Measurements from ENCODE around the gene TMEM184B. TPM values are rescaled to one million over a fixed set of nuclear protein-coding genes. Genes with fewer than 3 reads are reported as not detected.

TMEM184B gene
- total and polyA plus RNA-seq, 7 experiments from 2014 or later = 9.0 to 41.3 (median 34.8) TPM

DNA sequence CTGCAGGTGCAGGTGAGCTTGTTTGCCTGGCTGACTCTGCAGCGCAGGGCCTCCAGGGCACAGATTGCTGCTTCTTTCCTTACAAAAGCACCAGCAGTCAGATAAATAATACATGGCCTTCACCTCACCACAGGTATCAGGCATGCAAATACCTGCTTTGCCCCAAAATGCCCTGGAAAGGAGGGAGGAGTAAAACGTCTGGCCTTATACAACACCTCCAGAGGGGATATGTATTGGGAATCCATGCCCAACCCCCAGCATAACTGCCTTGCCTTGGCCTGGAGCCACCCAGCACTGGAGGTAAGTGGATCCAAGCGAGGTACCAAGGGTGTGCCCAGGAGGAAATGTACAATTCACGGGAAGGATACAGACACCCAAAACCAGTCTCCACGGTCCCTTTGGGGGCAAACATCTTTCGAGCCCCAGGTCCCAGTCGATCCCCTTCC lies 860 bp downstream of the TMEM184B start:
- POLR2A ChIA-PET = no interaction called here
- Histone ChIP-seq H3K36me3 (ENCODE audit: control insufficient read depth in 2 of 3, insufficient read depth in 3 of 3, low read length in 3 of 3) (peaks cover 0 to 5% (median 0%) of the 10 kb centered on the region in 3 experiments), H3K9me3 (ENCODE audit: control insufficient read depth in 2 of 3, low read length in 3 of 3) (no peaks in the 10 kb centered on the region), H3K4me1 (ENCODE audit: control insufficient read depth in 2 of 2, insufficient read depth in 2 of 2, low read length in 2 of 2) (peaks cover 25 to 33% of the 10 kb centered on the region in 2 donors), H3K27me3 (ENCODE audit: control insufficient read depth in 2 of 2, insufficient read depth in 2 of 2, low read length in 2 of 2) (no peaks in the 10 kb centered on the region), H3K27ac (ENCODE audit: low read depth, low read length) (peak overlapping the region; percentile 89), H3K4me3 (ENCODE audit: low read length) (peak overlapping the region; percentile 66)
- DNase-seq = peak in 6 of 9 donors; percentile 11 to 28 (median 22)
- no peak for ATAC-seq
- CTCF ChIA-PET = no interaction called here
- Mint-ChIP-seq H3K27ac (peak overlapping the region; percentile 76 to 95 (median 93)), H3K9me3 (peaks cover 0 to 3% (median 0%) of the 10 kb centered on the region in 11 donors), H3K4me1 (peaks cover 39 to 68% (median 60%) of the 10 kb centered on the region in 7 donors), H3K27me3 (peaks cover 0 to 8% (median 0%) of the 10 kb centered on the region in 5 donors), H3K36me3 (no peaks in the 10 kb centered on the region), H3K4me3 (peak overlapping the region; percentile 85 to 96 (median 90))
- intact Hi-C loops (cut with micrococcal nuclease) = loop anchor here (2.0 to 5.0 kb wide), 5 partner anchors 57 to 465 kb away; partner anchors contain the start of genes PLA2G6 (in 2 of the 2) and GCAT (in 1 of the 2)

DNA sequence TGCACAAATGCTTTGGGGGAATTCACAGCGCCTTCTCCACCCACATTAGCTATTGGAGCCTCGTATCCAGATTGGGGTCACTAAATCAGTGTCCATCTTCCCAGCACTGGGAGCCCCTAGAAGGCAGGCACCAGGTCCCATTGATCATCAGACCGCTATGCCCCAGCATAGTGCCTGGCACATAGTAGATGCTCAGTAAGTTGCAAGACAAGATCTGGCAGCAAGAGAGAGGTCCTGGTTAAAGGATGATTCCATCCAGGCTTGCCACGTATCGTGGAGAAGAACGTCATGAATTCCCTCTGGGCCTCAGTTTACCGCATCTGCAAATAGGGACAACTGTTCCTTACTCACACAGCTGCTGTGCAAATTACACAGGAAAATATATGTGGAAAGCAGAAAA lies 1.7 kb downstream of the TMEM184B start:
- intact Hi-C loops (cut with micrococcal nuclease) = loop anchor here in 1 of 2 donors (5.0 kb wide), 1 partner anchor 126 kb away; no protein-coding TSS in a partner anchor
- no peak for ATAC-seq
- peaks cover 0 to 5% (median 0%) of the 10 kb centered on the region in 3 experiments for H3K36me3 ChIP-seq (ENCODE audit: control insufficient read depth in 2 of 3, insufficient read depth in 3 of 3, low read length in 3 of 3)
- ChIA-PET POLR2A (interaction anchor here (0.9 to 1.1 kb wide), 2 partner anchors 9 to 43 kb away, joined by 4 read pairs; no protein-coding TSS in a partner anchor), CTCF (interaction anchor here (1.7 kb wide), 1 partner anchor 25 kb away, joined by 3 read pairs; no protein-coding TSS in a partner anchor)
- no peaks in the 10 kb centered on the region for H3K36me3 Mint-ChIP-seq
- no peaks in the 10 kb centered on the region for H3K27me3 ChIP-seq (ENCODE audit: control insufficient read depth in 2 of 2, insufficient read depth in 2 of 2, low read length in 2 of 2)
- H3K27me3 Mint-ChIP-seq = peaks cover 0 to 8% (median 0%) of the 10 kb centered on the region in 5 donors
- H3K9me3 ChIP-seq (ENCODE audit: control insufficient read depth in 2 of 3, low read length in 3 of 3) = no peaks in the 10 kb centered on the region
- peak overlapping the region; percentile 89 for H3K27ac ChIP-seq (ENCODE audit: low read depth, low read length)
- peak overlapping the region in 8 of 9 donors; percentile 77 to 95 (median 93) for H3K27ac Mint-ChIP-seq
- H3K4me1 ChIP-seq (ENCODE audit: control insufficient read depth in 2 of 2, insufficient read depth in 2 of 2, low read length in 2 of 2) = peaks cover 32 to 42% of the 10 kb centered on the region in 2 donors
- DNase-seq = no peak
- H3K4me1 Mint-ChIP-seq = peaks cover 44 to 77% (median 69%) of the 10 kb centered on the region in 7 donors
- no peak overlapping the region for H3K4me3 ChIP-seq (ENCODE audit: low read length)
- H3K4me3 Mint-ChIP-seq = peak overlapping the region; percentile 85 to 96 (median 90)
- peaks cover 0 to 3% (median 0%) of the 10 kb centered on the region in 11 donors for H3K9me3 Mint-ChIP-seq

DNA sequence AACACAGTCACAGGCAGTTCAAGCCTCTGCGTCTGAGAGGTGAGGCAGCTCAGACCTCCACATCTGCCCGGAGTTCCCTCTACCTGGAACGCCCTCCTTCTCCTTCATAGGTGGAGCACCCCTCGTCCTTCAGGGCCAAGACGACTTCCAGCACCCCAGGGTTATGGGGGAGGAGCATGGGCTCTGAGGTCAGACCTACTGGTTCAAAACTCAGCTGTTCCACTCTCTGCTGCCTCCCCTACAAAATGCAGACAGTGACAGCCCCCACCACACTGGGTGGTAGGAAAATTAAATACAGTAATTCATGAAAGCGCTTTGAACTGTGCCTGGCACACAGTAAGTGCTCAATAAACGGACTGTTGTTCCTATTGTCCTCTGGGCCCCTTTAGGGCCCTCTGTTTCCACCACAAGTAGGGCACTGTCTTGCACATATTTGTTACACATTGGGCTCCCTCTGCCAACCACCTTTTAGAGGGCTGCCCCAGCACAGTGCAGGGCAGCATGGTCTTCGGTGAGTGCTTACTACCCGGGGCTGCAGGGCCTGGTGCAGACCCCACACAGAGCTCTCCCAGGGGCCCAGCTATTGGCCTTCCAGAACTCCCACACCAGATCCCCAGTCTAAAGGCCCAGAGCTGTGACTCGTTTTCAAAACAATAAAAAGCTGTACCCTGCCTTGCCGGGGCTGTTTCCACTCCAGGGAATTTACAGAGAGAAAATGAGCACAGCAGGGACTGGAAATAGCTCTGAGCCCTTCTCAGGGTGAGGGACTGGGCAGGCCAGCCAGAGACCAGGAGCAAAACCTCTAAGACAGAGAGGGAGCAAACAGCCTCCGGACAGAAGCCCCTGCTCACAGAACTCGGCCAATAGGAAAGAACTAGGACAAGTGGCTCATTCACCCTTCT lies 2.5 kb downstream of the TMEM184B start:
- Mint-ChIP-seq H3K27me3 (peaks cover 0 to 3% (median 0%) of the 10 kb centered on the region in 5 donors), H3K4me3 (peak overlapping the region; percentile 44 to 96 (median 90)), H3K27ac (peak overlapping the region in 8 of 9 donors; percentile 79 to 95 (median 91)), H3K4me1 (peaks cover 49 to 84% (median 73%) of the 10 kb centered on the region in 7 donors), H3K36me3 (peaks cover 0 to under 1% (median 0%) of the 10 kb centered on the region in 5 donors), H3K9me3 (peaks cover 0 to 3% (median 0%) of the 10 kb centered on the region in 11 donors)
- POLR2A ChIA-PET = interaction anchor here (0.9 to 1.1 kb wide), 2 partner anchors 9 to 44 kb away, joined by 4 read pairs; no protein-coding TSS in a partner anchor
- intact Hi-C loops (cut with micrococcal nuclease) = loop anchor here in 1 of 2 donors (5.0 kb wide), 1 partner anchor 127 kb away; no protein-coding TSS in a partner anchor
- Histone ChIP-seq H3K4me1 (ENCODE audit: control insufficient read depth in 2 of 2, insufficient read depth in 2 of 2, low read length in 2 of 2) (peaks cover 32 to 49% of the 10 kb centered on the region in 2 donors), H3K27ac (ENCODE audit: low read depth, low read length) (peak overlapping the region; percentile 14), H3K27me3 (ENCODE audit: control insufficient read depth in 2 of 2, insufficient read depth in 2 of 2, low read length in 2 of 2) (no peaks in the 10 kb centered on the region), H3K4me3 (ENCODE audit: low read length) (no peak overlapping the region), H3K36me3 (ENCODE audit: control insufficient read depth in 2 of 3, insufficient read depth in 3 of 3, low read length in 3 of 3) (peaks cover 0 to 5% (median 0%) of the 10 kb centered on the region in 3 experiments), H3K9me3 (ENCODE audit: control insufficient read depth in 2 of 3, low read length in 3 of 3) (no peaks in the 10 kb centered on the region)
- ATAC-seq (no peak), DNase-seq (no peak)
- CTCF ChIA-PET = interaction anchor here (0.6 to 1.7 kb wide), 2 partner anchors 26 to 218 kb away, joined by 3 read pairs; no protein-coding TSS in a partner anchor

- H3K9me3 ChIP-seq (ENCODE audit: control insufficient read depth in 2 of 3, low read length in 3 of 3) = no peaks in the 10 kb centered on the region
- peak overlapping the region in 2 of 10 donors; percentile 34 to 37 for H3K4me3 Mint-ChIP-seq
- intact Hi-C loops (cut with micrococcal nuclease) = loop anchor here in 1 of 2 donors (10.0 kb wide), 1 partner anchor 305 kb away; the partner anchor contains the start of gene DMC1
- H3K27me3 Mint-ChIP-seq = peaks cover 0 to 3% (median 0%) of the 10 kb centered on the region in 5 donors
- peak overlapping the region in 7 of 9 donors; percentile 5 to 96 (median 94) for H3K27ac Mint-ChIP-seq
- H3K36me3 Mint-ChIP-seq = peaks cover 0 to 9% (median 0%) of the 10 kb centered on the region in 5 donors
- ChIA-PET CTCF (interaction anchor here (1.7 kb wide), 1 partner anchor 27 kb away, joined by 3 read pairs; no protein-coding TSS in a partner anchor), POLR2A (no interaction called here)
- peaks cover 54 to 88% (median 77%) of the 10 kb centered on the region in 7 donors for H3K4me1 Mint-ChIP-seq
- H3K4me1 ChIP-seq (ENCODE audit: control insufficient read depth in 2 of 2, insufficient read depth in 2 of 2, low read length in 2 of 2) = peaks cover 32 to 58% of the 10 kb centered on the region in 2 donors
- peaks cover 0 to 3% (median 0%) of the 10 kb centered on the region in 11 donors for H3K9me3 Mint-ChIP-seq
- DNase-seq (no peak), ATAC-seq (no peak)
- H3K4me3 ChIP-seq (ENCODE audit: low read length) = no peak overlapping the region
- peaks cover 0 to 5% (median 0%) of the 10 kb centered on the region in 3 experiments for H3K36me3 ChIP-seq (ENCODE audit: control insufficient read depth in 2 of 3, insufficient read depth in 3 of 3, low read length in 3 of 3)
- no peaks in the 10 kb centered on the region for H3K27me3 ChIP-seq (ENCODE audit: control insufficient read depth in 2 of 2, insufficient read depth in 2 of 2, low read length in 2 of 2)
- H3K27ac ChIP-seq (ENCODE audit: low read depth, low read length) = peak overlapping the region; percentile 10
Measured at GRCh38 chr22:38269466-38269865, 3.3 kb downstream of the TMEM184B start.

- H3K4me3 ChIP-seq (ENCODE audit: low read length) = no peak overlapping the region
- ChIA-PET POLR2A (interaction anchor here (0.6 to 1.6 kb wide), 9 partner anchors 11 to 550 kb away, joined by 3 to 4 read pairs (median 3); partner anchors contain the start of gene PLA2G6), CTCF (interaction anchor here (0.6 to 1.5 kb wide), 3 partner anchors 87 to 1007 kb away, joined by 3 to 4 read pairs (median 3); no protein-coding TSS in a partner anchor)
- Mint-ChIP-seq H3K36me3 (peaks cover 0 to 25% (median 4%) of the 10 kb centered on the region in 5 donors), H3K9me3 (no peaks in the 10 kb centered on the region), H3K4me3 (peak overlapping the region; percentile 50 to 81 (median 70)), H3K4me1 (peaks cover 56 to 90% (median 79%) of the 10 kb centered on the region in 7 donors), H3K27me3 (no peaks in the 10 kb centered on the region), H3K27ac (peak overlapping the region; percentile 72 to 96 (median 93))
- peak in 8 of 9 donors; percentile 38 to 88 (median 85) for DNase-seq
- ATAC-seq = peak; percentile 97
- no peaks in the 10 kb centered on the region for H3K27me3 ChIP-seq (ENCODE audit: control insufficient read depth in 2 of 2, insufficient read depth in 2 of 2, low read length in 2 of 2)
- H3K4me1 ChIP-seq (ENCODE audit: control insufficient read depth in 2 of 2, insufficient read depth in 2 of 2, low read length in 2 of 2) = peaks cover 23 to 52% of the 10 kb centered on the region in 2 donors
- H3K36me3 ChIP-seq (ENCODE audit: control insufficient read depth in 2 of 3, insufficient read depth in 3 of 3, low read length in 3 of 3) = peaks cover 0 to 5% (median 0%) of the 10 kb centered on the region in 3 experiments
- H3K9me3 ChIP-seq (ENCODE audit: control insufficient read depth in 2 of 3, low read length in 3 of 3) = no peaks in the 10 kb centered on the region
- peak overlapping the region; percentile 64 for H3K27ac ChIP-seq (ENCODE audit: low read depth, low read length)
- intact Hi-C loops (cut with micrococcal nuclease) = loop anchor here in 1 of 2 donors (10.0 kb wide), 1 partner anchor 308 kb away; the partner anchor contains the start of gene DMC1
Measured at GRCh38 chr22:38267086-38267485, 5.7 kb downstream of the TMEM184B start.

All from naive thymus-derived CD4-positive, alpha-beta T cell (primary cell).